Stimulated activated naive B cell treated with anti-CD40 and anti-IgM and Interleukin-4, amounts not matched to agents 10 μg/mL and 1 μg/mL and 100 μg/mL, for 72 hours (primary cell): ENCODE data around the gene RGS7BP.

ENCODE experiments used
- ATAC-seq, 2 donors: fragments of 150-1000 bp; cut with Tn5 transposase; replicated peaks; 2 replicates each; pipeline ENCODE4 v1.10.0; 2021; ENCODE audit warnings: moderate library complexity in 1 of 2
- DNase-seq: peaks from one replicate; pipeline ENCODE4 v3.0.0; 2021
- H3K27ac Mint-ChIP-seq: one replicate; pipeline ENCODE4 v1.8.0; 2022; ENCODE audit warnings: mild to moderate bottlenecking, mixed read lengths
- H3K27me3 Mint-ChIP-seq, 2 donors: one replicate each; pipeline ENCODE4 v1.8.0; 2022; ENCODE audit warnings: mixed read lengths in 2 of 2
- H3K36me3 Mint-ChIP-seq, 2 donors: one replicate each; pipeline ENCODE4 v1.8.0; 2022; ENCODE audit warnings: mixed read lengths in 2 of 2, mild to moderate bottlenecking in 1 of 2
- H3K4me1 Mint-ChIP-seq, 2 donors: one replicate each; pipeline ENCODE4 v1.8.0; 2022; ENCODE audit warnings: mixed read lengths in 2 of 2, mild to moderate bottlenecking in 1 of 2
- H3K4me3 Mint-ChIP-seq, 2 donors: one replicate each; pipeline ENCODE4 v1.8.0; 2022; ENCODE audit warnings: mild to moderate bottlenecking in 2 of 2, mixed read lengths in 2 of 2, moderate library complexity in 1 of 2
- H3K9me3 Mint-ChIP-seq, 2 donors: one replicate each; pipeline ENCODE4 v1.8.0; 2022; ENCODE audit warnings: mixed read lengths in 2 of 2, mild to moderate bottlenecking in 1 of 2

Gene RGS7BP

DNA sequence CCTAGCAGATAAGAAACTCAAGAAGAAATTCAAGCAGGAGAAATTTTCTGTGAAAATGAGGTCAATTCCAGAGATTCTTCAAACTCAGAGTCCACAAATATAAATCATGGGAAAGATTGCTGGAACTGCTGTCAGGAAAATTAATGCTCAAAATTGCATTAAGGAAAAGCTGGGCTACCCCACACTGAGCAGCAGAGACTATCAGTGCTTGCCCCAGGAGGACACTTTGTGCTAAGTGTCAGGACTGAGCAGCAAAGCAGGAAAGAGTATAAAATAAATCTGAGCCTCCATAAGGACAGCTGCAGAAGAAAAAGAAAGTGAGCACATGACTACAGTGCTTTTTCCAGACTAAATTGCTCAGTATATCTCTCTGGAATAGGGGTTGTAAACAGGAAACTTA lies 81.6 kb downstream of the RGS7BP start:
- DNase-seq (no peak), ATAC-seq (no peak)
- Mint-ChIP-seq H3K4me3 (no peak overlapping the region), H3K36me3 (no peaks in the 10 kb centered on the region), H3K4me1 (no peaks in the 10 kb centered on the region), H3K9me3 (no peaks in the 10 kb centered on the region), H3K27ac (no peak overlapping the region), H3K27me3 (peaks cover 11 to 17% of the 10 kb centered on the region in 2 donors)

DNA sequence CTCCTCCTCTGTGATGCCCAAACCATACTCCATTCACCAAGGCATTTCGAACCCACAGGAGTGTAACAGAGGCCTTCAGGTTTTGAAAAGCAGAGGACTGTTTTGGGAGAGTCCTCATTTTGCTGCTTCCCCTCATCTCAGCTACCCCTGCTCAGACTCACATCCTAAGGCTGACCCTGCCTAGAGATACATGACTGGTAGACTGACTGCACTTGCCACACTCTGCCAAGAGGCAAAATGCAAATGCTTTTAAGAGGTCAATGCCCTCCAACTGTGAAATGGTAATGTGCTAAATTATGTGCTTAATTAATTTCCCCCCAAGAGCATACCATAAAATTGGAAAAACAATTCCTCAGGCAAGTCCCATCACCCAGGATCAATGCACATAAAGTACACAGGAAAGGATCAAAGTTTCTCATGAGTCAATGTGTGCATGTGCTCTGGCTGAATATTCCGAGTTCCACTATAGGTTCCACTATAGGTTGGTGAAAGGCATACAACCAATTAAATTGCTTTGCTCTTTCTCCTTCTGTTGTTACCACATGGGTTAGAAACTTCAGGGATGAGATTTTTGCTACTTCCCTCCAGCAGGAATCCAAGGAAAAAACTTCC lies 87.0 kb downstream of the RGS7BP start:
- Mint-ChIP-seq H3K4me1 (no peaks in the 10 kb centered on the region), H3K9me3 (no peaks in the 10 kb centered on the region), H3K4me3 (no peak overlapping the region), H3K27ac (no peak overlapping the region), H3K36me3 (no peaks in the 10 kb centered on the region), H3K27me3 (peaks cover 0 to 7% of the 10 kb centered on the region in 2 donors)
- ATAC-seq (no peak), DNase-seq (no peak)

DNA sequence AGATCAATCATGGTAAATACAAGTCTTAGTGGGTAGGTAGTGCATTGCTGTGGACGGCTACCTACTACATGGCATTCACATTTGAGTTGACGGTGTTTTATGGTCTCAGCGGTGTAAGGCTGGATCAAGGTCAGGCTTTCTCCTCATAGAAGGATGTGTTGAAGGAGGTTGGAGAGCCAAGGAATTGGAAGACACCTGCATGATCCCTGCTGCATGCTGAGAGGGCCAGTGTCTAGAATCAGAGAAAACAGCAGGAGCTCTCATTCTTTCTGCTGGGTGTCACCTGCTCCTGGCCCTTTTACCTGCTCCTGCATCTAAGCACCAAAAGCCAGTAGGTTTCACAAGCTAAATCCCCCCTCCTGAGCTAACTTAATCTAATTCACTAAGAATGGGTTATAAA lies 88.2 kb downstream of the RGS7BP start:
- Mint-ChIP-seq H3K36me3 (no peaks in the 10 kb centered on the region), H3K4me3 (no peak overlapping the region)

DNA sequence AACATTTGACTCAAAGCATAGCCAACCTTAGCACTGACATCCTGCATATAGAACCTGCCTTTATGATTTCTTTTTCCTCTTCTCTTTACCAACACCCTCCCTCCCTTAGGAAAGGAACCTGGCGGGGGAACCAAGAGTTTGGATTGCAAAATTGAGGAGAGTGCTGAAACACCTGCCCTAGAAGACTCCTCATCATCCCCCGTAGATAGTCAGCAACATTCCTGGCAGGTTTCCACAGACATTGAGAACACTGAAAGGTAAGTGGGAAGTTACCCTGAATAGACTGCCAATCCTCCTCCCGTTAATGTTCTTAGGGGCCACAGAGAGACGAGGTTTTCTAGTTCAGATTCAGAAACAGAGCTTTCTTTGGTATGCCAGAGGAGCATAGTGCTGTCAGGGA lies 88.8 kb downstream of the RGS7BP start:
- no peak for DNase-seq
- H3K27ac Mint-ChIP-seq, result no peak overlapping the region
- H3K9me3 Mint-ChIP-seq, result no peaks in the 10 kb centered on the region
- peaks cover 0 to 7% of the 10 kb centered on the region in 2 donors for H3K27me3 Mint-ChIP-seq
- H3K4me3 Mint-ChIP-seq, result no peak overlapping the region
- ATAC-seq, result peak in 1 of 2 donors; percentile 14
- H3K36me3 Mint-ChIP-seq, result no peaks in the 10 kb centered on the region
- H3K4me1 Mint-ChIP-seq, result no peaks in the 10 kb centered on the region

More for the DNA sequence above, 88.2 kb downstream of the RGS7BP start:
- ATAC-seq (no peak), DNase-seq (no peak)
- peaks cover 0 to 3% of the 10 kb centered on the region in 2 donors for H3K27me3 Mint-ChIP-seq
- no peak overlapping the region for H3K27ac Mint-ChIP-seq
- no peaks in the 10 kb centered on the region for H3K9me3 Mint-ChIP-seq
- no peaks in the 10 kb centered on the region for H3K4me1 Mint-ChIP-seq

GRCh38 chr5:64595031-64595855 lies 89.4 kb downstream of the RGS7BP start:
- no peaks in the 10 kb centered on the region for H3K9me3 Mint-ChIP-seq
- no peaks in the 10 kb centered on the region for H3K36me3 Mint-ChIP-seq
- H3K4me3 Mint-ChIP-seq, result no peak overlapping the region
- DNase-seq (no peak), ATAC-seq (no peak)
- no peak overlapping the region for H3K27ac Mint-ChIP-seq
- H3K27me3 Mint-ChIP-seq, result peaks cover 0 to 7% of the 10 kb centered on the region in 2 donors
- no peaks in the 10 kb centered on the region for H3K4me1 Mint-ChIP-seq

DNA sequence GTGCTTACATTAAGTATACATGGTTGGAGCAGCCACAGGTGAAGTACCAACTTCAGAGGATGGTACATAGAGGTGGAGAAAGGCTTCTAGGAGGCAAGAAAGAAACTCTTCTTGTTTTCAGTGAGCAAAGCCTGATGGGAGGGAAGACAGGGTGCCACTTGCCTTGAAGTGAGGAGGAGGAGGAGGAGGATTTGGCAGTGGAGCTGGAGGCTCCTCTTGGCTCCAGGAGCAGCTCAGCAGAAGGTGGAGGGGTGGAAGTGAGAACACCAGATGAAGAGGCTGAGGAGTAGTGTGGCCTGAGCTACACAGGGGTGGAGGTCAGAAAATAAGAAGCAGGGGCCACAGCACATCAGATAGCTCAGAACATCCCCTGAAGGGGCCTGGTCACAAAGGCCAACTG lies 93.4 kb downstream of the RGS7BP start:
- H3K9me3 Mint-ChIP-seq, result no peaks in the 10 kb centered on the region
- no peaks in the 10 kb centered on the region for H3K36me3 Mint-ChIP-seq
- no peaks in the 10 kb centered on the region for H3K4me1 Mint-ChIP-seq
- no peak overlapping the region for H3K27ac Mint-ChIP-seq
- ATAC-seq, result no peak
- H3K27me3 Mint-ChIP-seq, result peaks cover 0 to 7% of the 10 kb centered on the region in 2 donors
- no peak for DNase-seq
- H3K4me3 Mint-ChIP-seq, result no peak overlapping the region

GRCh38 chr5:64603676-64604075 lies 97.9 kb downstream of the RGS7BP start:
- no peaks in the 10 kb centered on the region for H3K36me3 Mint-ChIP-seq
- peaks cover 5 to 9% of the 10 kb centered on the region in 2 donors for H3K27me3 Mint-ChIP-seq
- no peak for DNase-seq
- H3K27ac Mint-ChIP-seq, result no peak overlapping the region
- no peak overlapping the region for H3K4me3 Mint-ChIP-seq
- H3K9me3 Mint-ChIP-seq, result no peaks in the 10 kb centered on the region
- no peaks in the 10 kb centered on the region for H3K4me1 Mint-ChIP-seq
- ATAC-seq, result no peak

DNA sequence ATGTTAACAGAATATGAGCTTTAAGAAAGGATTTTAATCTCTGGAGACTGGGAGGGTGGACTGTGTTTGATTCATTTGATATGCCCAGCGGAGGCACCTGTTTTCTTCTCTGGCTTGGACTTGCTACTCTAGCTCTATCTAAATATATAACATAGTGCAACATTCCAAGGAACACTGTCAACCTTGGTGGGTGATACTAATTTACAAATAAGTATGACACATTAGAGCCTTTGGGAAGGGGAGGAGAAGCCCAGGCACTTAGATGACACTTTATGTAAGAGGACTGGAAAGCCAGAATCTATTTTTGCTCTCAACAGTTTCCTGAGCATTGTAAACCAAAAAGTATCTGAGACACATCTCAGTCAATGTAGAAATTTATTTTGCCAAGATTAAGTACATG lies 101.1 kb downstream of the RGS7BP start:
- Mint-ChIP-seq H3K4me3 (no peak overlapping the region), H3K27ac (no peak overlapping the region), H3K4me1 (no peaks in the 10 kb centered on the region), H3K9me3 (no peaks in the 10 kb centered on the region), H3K27me3 (peaks cover 10 to 11% of the 10 kb centered on the region in 2 donors), H3K36me3 (no peaks in the 10 kb centered on the region)
- ATAC-seq (no peak), DNase-seq (no peak)

DNA sequence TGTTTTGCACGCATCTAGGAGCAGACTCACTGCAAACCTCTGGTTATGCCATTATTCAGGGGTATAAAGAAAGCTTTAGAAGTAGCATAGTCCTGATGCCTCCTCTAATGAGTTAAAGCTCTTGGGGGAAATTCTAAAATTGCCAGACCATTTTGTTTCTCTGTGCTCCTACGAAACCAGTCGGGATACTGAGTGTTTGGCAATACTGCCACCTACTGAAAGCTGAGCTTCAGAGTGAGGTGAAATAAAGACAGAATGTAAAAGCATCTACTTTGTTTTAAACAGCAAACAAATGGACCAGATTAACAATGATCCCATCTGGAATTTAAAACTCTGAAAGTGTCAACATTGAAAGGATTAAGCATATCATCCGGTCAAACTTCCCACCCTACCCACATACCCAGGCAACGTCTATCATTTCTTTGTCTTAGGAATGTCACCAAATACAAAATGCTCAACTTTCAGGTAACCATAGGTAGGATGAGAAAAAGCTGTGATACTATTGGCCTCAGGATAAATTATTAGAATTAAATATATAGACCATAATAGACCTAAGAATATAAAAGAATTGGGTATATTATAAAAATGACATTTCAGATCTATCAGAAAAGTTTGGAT lies 106.6 kb downstream of the RGS7BP start:
- H3K4me3 Mint-ChIP-seq, result no peak overlapping the region
- DNase-seq (no peak), ATAC-seq (peak; percentile 36 to 47)
- no peaks in the 10 kb centered on the region for H3K36me3 Mint-ChIP-seq
- no peaks in the 10 kb centered on the region for H3K4me1 Mint-ChIP-seq
- peaks cover 4 to 16% of the 10 kb centered on the region in 2 donors for H3K27me3 Mint-ChIP-seq
- H3K27ac Mint-ChIP-seq, result no peak overlapping the region
- no peaks in the 10 kb centered on the region for H3K9me3 Mint-ChIP-seq

GRCh38 chr5:64615895-64616294 lies 110.1 kb downstream of the RGS7BP start:
- peaks cover 0 to 10% of the 10 kb centered on the region in 2 donors for H3K27me3 Mint-ChIP-seq
- no peak for ATAC-seq
- no peaks in the 10 kb centered on the region for H3K4me1 Mint-ChIP-seq
- no peak overlapping the region for H3K4me3 Mint-ChIP-seq
- H3K36me3 Mint-ChIP-seq, result no peaks in the 10 kb centered on the region
- H3K9me3 Mint-ChIP-seq, result no peaks in the 10 kb centered on the region
- no peak overlapping the region for H3K27ac Mint-ChIP-seq
- no peak for DNase-seq

DNA sequence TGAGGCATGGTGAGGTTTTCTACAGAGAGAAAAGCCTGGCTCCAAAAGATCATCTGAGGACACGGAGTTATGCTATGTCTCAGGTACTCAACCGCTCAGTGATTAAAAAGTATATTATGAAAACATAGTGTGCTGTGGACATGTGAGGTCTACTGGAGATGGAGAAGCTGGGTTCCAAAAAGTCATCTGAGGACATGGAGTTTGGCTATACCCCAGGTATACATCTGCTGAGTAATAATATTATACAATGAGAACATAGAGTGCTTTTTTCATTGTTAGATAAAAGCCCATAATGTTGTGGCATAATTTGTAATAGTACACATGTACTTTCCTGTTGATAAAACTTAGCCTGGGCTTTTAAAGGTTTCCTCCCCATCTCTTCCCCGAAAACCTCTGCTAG lies 113.8 kb downstream of the RGS7BP start:
- ATAC-seq (no peak), DNase-seq (no peak)
- no peaks in the 10 kb centered on the region for H3K4me1 Mint-ChIP-seq
- no peak overlapping the region for H3K27ac Mint-ChIP-seq
- no peaks in the 10 kb centered on the region for H3K36me3 Mint-ChIP-seq
- H3K27me3 Mint-ChIP-seq, result peaks cover 10 to 42% of the 10 kb centered on the region in 2 donors
- H3K4me3 Mint-ChIP-seq, result no peak overlapping the region
- no peaks in the 10 kb centered on the region for H3K9me3 Mint-ChIP-seq

GRCh38 chr5:64622991-64623390 lies 117.2 kb downstream of the RGS7BP start:
- no peak overlapping the region for H3K4me3 Mint-ChIP-seq
- no peak overlapping the region for H3K27ac Mint-ChIP-seq
- H3K27me3 Mint-ChIP-seq, result peaks cover 14 to 41% of the 10 kb centered on the region in 2 donors
- no peak for DNase-seq
- no peaks in the 10 kb centered on the region for H3K36me3 Mint-ChIP-seq
- no peaks in the 10 kb centered on the region for H3K9me3 Mint-ChIP-seq
- no peak for ATAC-seq
- H3K4me1 Mint-ChIP-seq, result no peaks in the 10 kb centered on the region

- Mint-ChIP-seq H3K36me3 (no peaks in the 10 kb centered on the region), H3K4me3 (no peak overlapping the region), H3K9me3 (no peaks in the 10 kb centered on the region), H3K27me3 (peaks cover 14 to 41% of the 10 kb centered on the region in 2 donors), H3K27ac (no peak overlapping the region), H3K4me1 (no peaks in the 10 kb centered on the region)
- DNase-seq (no peak), ATAC-seq (no peak)
Measured at GRCh38 chr5:64625678-64626077, 119.9 kb downstream of the RGS7BP start.

GRCh38 chr5:64628901-64629300 lies 123.1 kb downstream of the RGS7BP start:
- H3K4me3 Mint-ChIP-seq, result no peak overlapping the region
- no peaks in the 10 kb centered on the region for H3K36me3 Mint-ChIP-seq
- H3K27me3 Mint-ChIP-seq, result peaks cover 10 to 14% of the 10 kb centered on the region in 2 donors
- H3K9me3 Mint-ChIP-seq, result no peaks in the 10 kb centered on the region
- H3K4me1 Mint-ChIP-seq, result no peaks in the 10 kb centered on the region
- H3K27ac Mint-ChIP-seq, result no peak overlapping the region
- no peak for ATAC-seq
- no peak for DNase-seq

GRCh38 chr5:64629841-64630240 lies 124.0 kb downstream of the RGS7BP start:
- Mint-ChIP-seq H3K27me3 (peaks cover 1 to 5% of the 10 kb centered on the region in 2 donors), H3K4me3 (no peak overlapping the region), H3K4me1 (no peaks in the 10 kb centered on the region), H3K9me3 (no peaks in the 10 kb centered on the region), H3K36me3 (no peaks in the 10 kb centered on the region), H3K27ac (no peak overlapping the region)
- no peak for ATAC-seq
- no peak for DNase-seq
